ENCODE results near the gene BCAN. TPM values are rescaled to one million over a fixed set of nuclear protein-coding genes. Genes with fewer than 3 reads are reported as not detected.

BCAN gene
- total RNA-seq, 4 donors from 2014 or later = 21.9 to 50.1 (median 26.0) TPM

- 39 to 46% methylated on average over 6 of the region's 6 CpGs for WGBS, 2 donors
- TF ChIP-seq CTCF (IDR thresholded peaks at IDR 0.05) (no peak), POLR2A (IDR thresholded peaks at IDR 0.05) (no peak)
- no peak overlapping the region for H3K4me3 ChIP-seq (ENCODE audit: low read depth, poor library complexity, severe bottlenecking)
- intact Hi-C loops (cut with DNase I; ENCODE audit: low total_unique reads) = no loop called here
- DNase-seq (ENCODE audit: low spot score in 2 of 2) = no peak
These were observed 843 bp upstream of the BCAN start for GRCh38 chr1:156640842-156641706.

GRCh38 chr1:156642265-156643048, 540 bp downstream of the BCAN start:
- H3K4me3 ChIP-seq (ENCODE audit: low read depth, poor library complexity, severe bottlenecking) = no peak overlapping the region
- DNase-seq (ENCODE audit: low spot score in 2 of 2) = no peak
- intact Hi-C loops (cut with DNase I; ENCODE audit: low total_unique reads) = no loop called here
- 13 to 25% methylated on average over 27 to 37 of the region's 40 CpGs for WGBS, 2 donors
- no peak for TF ChIP-seq CTCF (IDR thresholded peaks at IDR 0.05)

GRCh38 chr1:156643049-156643777, 1.3 kb downstream of the BCAN start:
- WGBS, 2 donors = 65 to 72% methylated on average over 6 of the region's 7 CpGs
- DNase-seq (ENCODE audit: low spot score in 2 of 2) = no peak
- no peak overlapping the region for H3K4me3 ChIP-seq (ENCODE audit: low read depth, poor library complexity, severe bottlenecking)
- TF ChIP-seq CTCF (IDR thresholded peaks at IDR 0.05) (no peak), POLR2A (IDR thresholded peaks at IDR 0.05) (no peak)
- intact Hi-C loops (cut with DNase I; ENCODE audit: low total_unique reads) = no loop called here

- DNase-seq (ENCODE audit: low spot score in 2 of 2) = no peak
- WGBS, 2 donors = 71 to 76% methylated on average over 7 of the region's 7 CpGs
- intact Hi-C loops (cut with DNase I; ENCODE audit: low total_unique reads) = no loop called here
- TF ChIP-seq CTCF (IDR thresholded peaks at IDR 0.05) = no peak
- TF ChIP-seq POLR2A (IDR thresholded peaks at IDR 0.05) = no peak
- H3K4me3 ChIP-seq (ENCODE audit: low read depth, poor library complexity, severe bottlenecking) = no peak overlapping the region
These were observed 1.8 kb downstream of the BCAN start for GRCh38 chr1:156643778-156644092.

GRCh38 chr1:156644146-156644545, 2.2 kb downstream of the BCAN start:
- no peak for TF ChIP-seq CTCF (IDR thresholded peaks at IDR 0.05)
- no peak for TF ChIP-seq POLR2A (IDR thresholded peaks at IDR 0.05)
- DNase-seq (ENCODE audit: low spot score in 2 of 2) = no peak
- H3K4me3 ChIP-seq (ENCODE audit: low read depth, poor library complexity, severe bottlenecking) = no peak overlapping the region
- WGBS, 2 donors = 87 to 91% methylated on average over 3 of the region's 3 CpGs
- intact Hi-C loops (cut with DNase I; ENCODE audit: low total_unique reads) = no loop called here

Data from lower leg skin (tissue), 4 donors.